Measurements from ENCODE around the gene MAFG. TPM values are rescaled to one million over a fixed set of nuclear protein-coding genes. Genes with fewer than 3 reads are reported as not detected.
A peak's percentile ranks its signal among the peaks of the same experiment; 100 is the strongest.

Gene MAFG
- total and polyA plus RNA-seq, 10 donors = 3.2 to 41.4 (median 23.4) TPM

DNA sequence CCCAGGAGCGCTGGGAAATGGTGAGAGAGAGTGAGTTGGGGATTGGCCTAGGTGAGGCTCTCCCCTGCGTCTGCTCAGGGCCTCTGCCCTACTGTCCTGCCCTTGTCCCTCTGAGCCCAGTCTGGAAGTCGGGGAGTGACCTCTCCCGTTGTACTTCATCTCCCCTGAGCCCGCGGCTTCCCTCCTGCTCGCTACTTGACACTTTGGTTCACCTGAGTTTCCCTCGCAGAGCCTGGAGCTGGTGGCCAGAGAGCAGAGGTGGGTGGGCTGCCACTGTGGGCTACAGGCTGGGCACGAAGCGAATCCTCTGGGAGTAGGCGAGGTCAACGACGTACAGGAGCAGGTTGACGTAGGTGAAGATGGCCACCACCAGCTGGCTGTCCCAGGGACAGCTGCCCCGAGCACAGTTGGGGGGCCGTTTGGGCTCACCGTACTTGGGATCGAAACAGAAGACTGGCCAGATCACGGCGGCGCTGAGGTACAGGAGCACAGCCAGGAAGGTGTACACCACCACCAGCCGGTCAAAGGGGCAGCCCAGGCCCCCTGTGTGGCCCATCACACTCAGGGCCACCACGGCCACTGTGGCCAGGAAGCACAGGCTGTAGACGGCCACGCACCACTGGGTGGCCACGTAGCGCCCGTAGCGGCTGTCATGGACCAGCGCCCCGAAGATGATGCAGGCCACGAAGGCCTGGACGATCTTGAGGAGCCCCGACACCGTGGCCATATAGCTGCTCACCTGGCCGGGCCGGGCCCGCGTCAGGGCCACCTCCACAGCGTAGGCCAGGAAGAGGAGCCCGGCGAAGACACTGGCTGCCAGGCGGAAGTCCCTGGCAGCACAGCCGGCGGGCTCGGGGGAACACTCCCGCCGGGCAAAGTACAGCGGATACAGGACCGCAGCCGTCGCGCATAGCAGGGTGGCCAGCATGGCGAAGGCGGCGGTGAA lies 13.3 kb upstream of the MAFG start:
- no peak overlapping the region for H3K4me3 ChIP-seq
- H3K27ac ChIP-seq = no peak overlapping the region
- WGBS, 5 donors = 87 to 96% (median 92%) methylated on average over 28 to 56 of the region's 56 CpGs
- no peak for DNase-seq
- TF ChIP-seq, protein P1, sequence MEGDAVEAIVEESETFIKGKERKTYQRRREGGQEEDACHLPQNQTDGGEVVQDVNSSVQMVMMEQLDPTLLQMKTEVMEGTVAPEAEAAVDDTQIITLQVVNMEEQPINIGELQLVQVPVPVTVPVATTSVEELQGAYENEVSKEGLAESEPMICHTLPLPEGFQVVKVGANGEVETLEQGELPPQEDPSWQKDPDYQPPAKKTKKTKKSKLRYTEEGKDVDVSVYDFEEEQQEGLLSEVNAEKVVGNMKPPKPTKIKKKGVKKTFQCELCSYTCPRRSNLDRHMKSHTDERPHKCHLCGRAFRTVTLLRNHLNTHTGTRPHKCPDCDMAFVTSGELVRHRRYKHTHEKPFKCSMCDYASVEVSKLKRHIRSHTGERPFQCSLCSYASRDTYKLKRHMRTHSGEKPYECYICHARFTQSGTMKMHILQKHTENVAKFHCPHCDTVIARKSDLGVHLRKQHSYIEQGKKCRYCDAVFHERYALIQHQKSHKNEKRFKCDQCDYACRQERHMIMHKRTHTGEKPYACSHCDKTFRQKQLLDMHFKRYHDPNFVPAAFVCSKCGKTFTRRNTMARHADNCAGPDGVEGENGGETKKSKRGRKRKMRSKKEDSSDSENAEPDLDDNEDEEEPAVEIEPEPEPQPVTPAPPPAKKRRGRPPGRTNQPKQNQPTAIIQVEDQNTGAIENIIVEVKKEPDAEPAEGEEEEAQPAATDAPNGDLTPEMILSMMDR (IDR thresholded peaks at IDR 0.05 in 8 of 11, conservative IDR thresholded peaks at IDR 0.05 in 3 of 11) = no peak
- no peak for TF ChIP-seq POLR2A (IDR thresholded peaks at IDR 0.05)
- no peak for TF ChIP-seq POLR2AphosphoS5 (IDR thresholded peaks at IDR 0.05)
- no peaks in the 10 kb centered on the region for H3K36me3 ChIP-seq
- H3K9me3 ChIP-seq = no peaks in the 10 kb centered on the region
- peaks cover 0 to 28% (median 15%) of the 10 kb centered on the region in 6 donors for H3K4me1 ChIP-seq
- intact Hi-C loops (cut with DNase I; ENCODE audit: low total_unique reads) = no loop called here
- H3K27me3 ChIP-seq (replicated peaks in 1 of 7) = peaks cover 0 to 87% (median 21%) of the 10 kb centered on the region in 7 donors

DNA sequence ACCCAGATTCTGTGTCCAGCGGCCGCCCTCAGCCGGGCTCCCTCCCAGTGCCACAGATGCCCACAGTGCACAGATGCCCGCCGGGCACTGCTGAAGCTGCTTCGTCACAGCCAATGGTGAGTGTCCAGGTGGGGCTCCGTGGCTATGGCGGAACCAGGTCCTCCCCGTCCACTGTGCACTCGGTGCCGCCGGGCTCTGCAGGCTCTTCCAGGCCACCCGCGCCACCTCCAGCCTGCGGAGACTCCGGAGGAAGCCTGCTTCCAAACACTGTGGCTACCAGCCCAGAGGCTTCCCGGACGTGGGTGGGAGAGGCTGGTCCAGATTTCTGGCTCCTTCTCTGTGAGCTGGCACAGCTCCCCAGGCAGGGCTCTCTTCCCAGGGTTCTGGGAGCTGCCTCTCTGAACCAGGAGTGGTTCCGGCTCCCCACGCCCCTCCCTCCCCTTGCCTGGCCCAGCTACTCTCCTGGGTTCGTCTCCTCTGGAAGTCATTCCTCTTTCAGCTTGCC lies 12.4 kb upstream of the MAFG start:
- intact Hi-C loops (cut with DNase I; ENCODE audit: low total_unique reads) = no loop called here
- Histone ChIP-seq H3K9me3 (no peaks in the 10 kb centered on the region), H3K4me1 (peaks cover 0 to 28% (median 15%) of the 10 kb centered on the region in 6 donors), H3K4me3 (no peak overlapping the region), H3K27me3 (replicated peaks in 1 of 7) (peaks cover 0 to 93% (median 21%) of the 10 kb centered on the region in 7 donors), H3K36me3 (no peaks in the 10 kb centered on the region), H3K27ac (no peak overlapping the region)
- WGBS, 5 donors = 84 to 92% (median 86%) methylated on average over 7 to 21 of the region's 21 CpGs
- TF ChIP-seq, protein P1 (IDR thresholded peaks at IDR 0.05 in 8 of 11, conservative IDR thresholded peaks at IDR 0.05 in 3 of 11) = no peak
- TF ChIP-seq POLR2A (IDR thresholded peaks at IDR 0.05) (no peak), POLR2AphosphoS5 (IDR thresholded peaks at IDR 0.05) (no peak)
- no peak for DNase-seq

DNA sequence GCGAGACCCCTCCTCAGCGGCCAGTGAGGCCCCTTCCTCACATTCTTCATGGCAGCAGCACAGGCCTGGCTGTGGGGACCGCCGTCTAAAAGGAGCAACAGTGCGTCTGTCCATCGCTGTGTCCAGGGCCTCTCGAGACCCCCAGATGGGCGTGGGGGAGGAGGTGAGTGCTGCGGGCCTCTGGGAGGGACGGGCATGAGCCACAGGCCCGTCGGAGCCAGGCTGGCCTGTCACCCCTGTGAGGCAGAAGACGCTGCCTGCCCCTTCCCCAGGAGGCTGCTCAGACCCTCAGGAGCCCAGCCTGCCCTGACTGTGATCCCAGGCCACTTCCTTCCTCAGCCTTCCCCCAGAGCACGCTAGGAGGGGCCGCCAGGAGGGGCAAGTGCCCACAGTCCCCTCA lies 11.7 kb upstream of the MAFG start:
- Histone ChIP-seq H3K4me3 (no peak overlapping the region), H3K27me3 (replicated peaks in 1 of 7) (peaks cover 0 to 90% (median 21%) of the 10 kb centered on the region in 7 donors), H3K27ac (no peak overlapping the region), H3K36me3 (no peaks in the 10 kb centered on the region), H3K4me1 (peaks cover 0 to 28% (median 15%) of the 10 kb centered on the region in 6 donors), H3K9me3 (no peaks in the 10 kb centered on the region)
- TF ChIP-seq POLR2A (IDR thresholded peaks at IDR 0.05) = no peak
- TF ChIP-seq, protein P1 (IDR thresholded peaks at IDR 0.05 in 8 of 11, conservative IDR thresholded peaks at IDR 0.05 in 3 of 11) = no peak
- TF ChIP-seq POLR2AphosphoS5 (IDR thresholded peaks at IDR 0.05) = no peak
- whole genome bisulfite sequencing, 5 donors = 30 to 47% (median 46%) methylated on average over 2 to 15 of the region's 15 CpGs
- intact Hi-C loops (cut with DNase I; ENCODE audit: low total_unique reads) = no loop called here
- no peak for DNase-seq

DNA sequence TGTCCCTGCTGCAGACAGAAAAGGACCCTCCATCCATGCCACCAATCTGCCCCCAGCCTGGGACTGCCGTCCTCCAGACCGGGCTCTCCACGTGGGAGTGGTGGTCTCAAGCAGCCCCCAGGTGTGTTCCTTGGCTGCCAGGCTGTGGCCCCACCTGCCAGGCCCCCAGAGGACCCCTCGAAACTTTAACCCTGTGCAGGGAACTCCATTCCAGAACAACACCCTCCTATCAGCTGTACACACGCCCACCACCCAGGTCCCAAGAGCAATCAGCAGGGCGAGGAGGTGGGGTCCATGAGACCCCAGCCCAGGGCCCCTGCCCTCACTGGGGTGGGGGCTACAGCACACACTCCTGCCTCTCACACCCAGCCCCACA lies 8.2 kb upstream of the MAFG start:
- Histone ChIP-seq H3K36me3 (no peaks in the 10 kb centered on the region), H3K9me3 (no peaks in the 10 kb centered on the region), H3K27ac (no peak overlapping the region), H3K27me3 (replicated peaks in 1 of 7) (peaks cover 0 to 86% (median 25%) of the 10 kb centered on the region in 7 donors), H3K4me1 (peaks cover 0 to 25% (median 15%) of the 10 kb centered on the region in 6 donors), H3K4me3 (peak overlapping the region in 1 of 8 donors; percentile 73)
- no peak for DNase-seq
- 66 to 94% (median 87%) methylated on average over 2 to 6 of the region's 6 CpGs for WGBS, 5 donors
- intact Hi-C loops (cut with DNase I; ENCODE audit: low total_unique reads) = no loop called here
- TF ChIP-seq POLR2A (IDR thresholded peaks at IDR 0.05) (no peak), POLR2AphosphoS5 (IDR thresholded peaks at IDR 0.05) (no peak)
- TF ChIP-seq, protein P1 (IDR thresholded peaks at IDR 0.05 in 8 of 11, conservative IDR thresholded peaks at IDR 0.05 in 3 of 11) = no peak
